NCI-H2171 (cell line): ENCODE data around the gene ANXA2.
"Not testable (repeated sequence)": the region's sequence is repeated elsewhere in the genome, so short reads cannot be mapped to it uniquely, and the experiment has no call there.

ENCODE experiments used
- DNase-seq: peaks from one replicate; lab custom pipeline; 2025; lab: John Stamatoyannopoulos, UW

The ANXA2 gene

DNA sequence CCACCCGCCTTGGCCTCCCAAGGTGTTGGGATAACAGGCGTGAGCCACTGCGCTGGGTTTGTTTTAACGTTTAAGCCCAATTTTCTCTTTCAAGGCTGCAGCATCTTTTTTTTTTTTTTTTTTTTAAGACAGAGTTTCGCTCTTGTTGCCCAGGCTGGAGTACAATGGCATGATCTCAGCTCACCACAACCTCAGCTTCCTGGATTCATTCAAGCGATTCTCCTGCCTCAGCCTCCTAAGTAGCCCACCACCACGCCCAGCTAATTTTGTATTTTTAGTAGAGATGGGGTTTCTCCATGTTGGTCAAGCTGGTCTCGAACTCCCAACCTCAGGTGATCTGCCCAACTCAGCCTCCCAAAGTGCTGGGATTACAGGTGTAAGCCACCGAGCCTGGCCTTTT is 12.6 kb upstream of the ANXA2 start:
- DNase-seq, result not testable (repeated sequence)

DNA sequence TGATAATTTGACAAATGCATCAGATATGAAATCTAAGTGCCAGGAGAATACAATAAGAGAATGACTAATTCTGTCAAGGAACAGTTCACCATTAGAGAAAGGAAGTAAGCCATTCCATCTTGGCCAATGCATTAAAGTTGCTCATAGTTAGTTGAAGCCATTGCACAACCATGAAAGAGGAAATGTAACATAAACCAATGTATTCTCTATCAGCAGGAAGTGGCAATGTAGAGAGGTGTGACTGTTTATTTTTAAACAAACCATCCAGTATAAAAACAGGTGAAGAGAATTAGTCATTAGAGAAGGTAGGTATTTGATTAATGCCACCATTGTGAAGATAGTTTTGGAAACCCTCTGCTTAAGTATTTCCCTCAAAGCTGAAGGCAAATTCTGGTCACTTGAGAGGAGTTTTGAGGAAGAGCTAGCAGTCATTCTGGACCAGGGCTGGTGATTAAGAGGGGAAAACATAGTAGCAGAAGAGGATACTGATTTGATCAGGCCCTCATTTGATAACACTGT is 10.7 kb upstream of the ANXA2 start:
- DNase-seq, result no peak

DNA sequence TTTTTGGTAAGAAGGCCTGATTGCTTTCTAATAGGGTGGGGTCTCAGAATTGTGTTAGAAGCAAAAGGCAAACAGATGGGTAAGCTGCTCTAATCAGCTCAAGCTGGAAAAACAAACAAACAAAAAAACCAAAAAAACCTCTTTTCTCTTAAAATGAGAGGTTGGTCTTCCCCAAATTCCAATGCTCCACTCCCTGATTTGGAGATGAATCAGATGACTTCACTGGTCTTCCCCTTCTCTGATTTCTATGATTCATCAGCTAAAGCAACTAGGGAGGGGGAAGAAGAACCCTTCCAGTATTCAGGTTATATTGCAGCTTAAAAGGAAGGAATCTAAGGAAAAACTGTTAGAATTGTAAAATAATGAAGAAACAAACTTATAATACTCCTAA is 9.6 kb upstream of the ANXA2 start:
- DNase-seq, result no peak

DNA sequence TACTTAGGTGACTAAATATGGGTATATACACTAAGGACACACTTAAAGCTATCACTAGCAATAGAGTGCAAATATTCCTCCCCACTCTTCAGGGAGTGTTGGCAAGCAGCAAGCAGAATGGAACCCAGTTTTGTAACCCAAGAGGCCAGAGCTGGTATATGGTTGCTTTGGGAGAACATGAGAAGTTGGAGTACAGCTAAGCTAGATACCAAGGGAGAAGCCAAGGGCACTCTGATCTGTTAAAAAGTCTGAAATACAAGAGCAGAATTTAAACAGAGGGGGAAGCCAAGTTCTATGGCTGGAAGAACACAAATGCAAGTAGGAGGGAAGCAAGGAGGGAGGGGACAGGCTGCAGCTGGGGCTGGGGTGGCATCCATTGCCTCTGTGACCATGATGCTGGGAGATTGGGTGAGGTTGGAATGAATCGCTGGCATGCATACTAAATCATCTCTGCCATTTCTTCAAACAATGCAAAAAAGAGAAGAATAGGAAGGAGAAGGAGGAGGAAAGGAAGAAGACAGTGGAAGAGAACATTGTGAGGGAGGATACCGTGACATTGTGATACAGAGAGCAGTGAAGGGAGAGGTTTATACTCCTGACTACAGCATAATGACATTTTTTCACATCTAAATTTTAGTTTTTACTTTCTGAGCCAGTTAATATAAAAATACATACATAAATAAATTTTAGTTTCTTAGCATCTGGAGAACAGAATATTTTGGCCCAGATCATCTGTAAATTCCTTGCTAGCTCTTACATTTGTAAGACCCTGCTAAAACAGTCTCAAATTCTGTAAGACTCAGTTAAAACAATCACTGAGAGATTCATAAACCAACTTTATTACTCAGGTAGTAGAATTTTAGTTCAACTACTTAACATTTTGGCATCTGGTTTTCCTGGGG is 9.0 kb upstream of the ANXA2 start:
- no peak for DNase-seq

DNA sequence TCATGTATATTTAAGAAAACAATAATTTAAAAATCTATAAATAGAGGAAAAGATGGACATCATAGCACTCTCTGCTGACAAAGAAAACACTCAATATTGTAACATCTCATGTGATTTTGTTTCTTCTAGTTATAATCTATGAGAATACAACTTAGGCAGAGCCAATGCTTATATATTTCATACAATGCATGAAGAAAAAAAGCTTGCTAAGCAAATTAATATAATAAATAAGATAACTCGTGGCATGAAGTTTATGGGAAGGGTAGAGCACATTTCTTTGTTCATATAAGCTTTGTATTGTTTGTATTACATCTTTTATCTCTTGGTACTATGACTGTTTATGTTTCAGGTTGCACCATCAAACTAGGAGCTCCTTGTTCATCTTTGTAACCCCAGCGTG is 7.6 kb upstream of the ANXA2 start:
- no peak for DNase-seq

DNA sequence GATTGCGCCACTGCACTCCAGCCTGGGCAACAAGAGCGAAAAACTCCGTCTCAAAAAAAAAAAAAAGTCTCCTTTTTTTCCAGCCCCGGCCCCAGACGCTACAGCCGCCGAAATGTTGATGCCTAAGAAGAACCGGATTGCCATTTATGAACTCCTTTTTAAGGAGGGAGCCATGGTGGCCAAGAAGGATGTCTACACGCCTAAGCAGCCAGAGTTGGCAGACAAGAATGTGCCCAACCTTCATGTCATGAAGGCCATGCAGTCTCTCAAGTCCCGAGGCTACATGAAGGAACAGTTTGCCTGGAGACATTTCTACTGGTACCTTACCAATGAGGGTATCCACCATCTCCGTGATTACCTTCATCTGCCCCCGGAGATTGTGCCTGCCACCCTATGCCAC is 6.6 kb upstream of the ANXA2 start:
- not testable (repeated sequence) for DNase-seq

DNA sequence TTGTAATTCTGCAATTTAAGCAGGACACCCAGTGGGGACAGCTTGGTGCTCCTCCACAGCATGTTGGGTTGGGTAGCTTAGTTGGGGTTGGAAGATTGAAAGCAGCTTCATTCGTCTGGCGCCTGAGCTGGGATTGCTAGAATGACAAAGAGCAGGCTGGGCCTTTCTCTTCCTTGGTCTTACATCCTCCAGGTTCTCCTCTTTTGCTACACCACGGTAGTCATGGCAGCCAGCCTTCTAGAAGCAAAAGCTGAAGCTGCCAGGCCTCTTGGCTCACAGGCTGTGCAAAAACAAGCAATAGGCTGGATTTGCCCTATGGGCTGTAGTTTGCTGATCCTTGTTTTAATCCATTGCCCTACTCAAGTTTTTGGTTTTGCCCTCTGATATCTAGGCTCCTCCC is 3.2 kb upstream of the ANXA2 start:
- DNase-seq, result no peak

DNA sequence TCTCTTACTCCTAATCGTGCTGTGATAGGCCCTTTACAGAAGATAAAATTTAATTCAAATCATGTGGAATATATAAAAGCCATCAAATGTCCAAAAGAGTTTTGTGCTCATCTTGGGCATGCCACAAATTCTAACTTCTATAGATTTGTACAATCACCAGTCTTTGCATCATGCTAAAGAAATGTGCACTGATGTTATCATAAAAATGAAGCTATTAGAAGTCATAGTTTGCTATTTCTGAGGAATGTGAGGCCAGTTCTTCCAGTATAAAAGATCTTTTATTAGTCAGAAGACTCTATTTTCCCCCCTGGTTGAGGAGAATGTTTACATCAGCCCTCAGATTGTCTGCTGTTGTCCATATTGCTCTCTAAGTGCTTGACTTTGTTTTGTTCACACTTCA is 2.1 kb upstream of the ANXA2 start:
- no peak for DNase-seq

DNA sequence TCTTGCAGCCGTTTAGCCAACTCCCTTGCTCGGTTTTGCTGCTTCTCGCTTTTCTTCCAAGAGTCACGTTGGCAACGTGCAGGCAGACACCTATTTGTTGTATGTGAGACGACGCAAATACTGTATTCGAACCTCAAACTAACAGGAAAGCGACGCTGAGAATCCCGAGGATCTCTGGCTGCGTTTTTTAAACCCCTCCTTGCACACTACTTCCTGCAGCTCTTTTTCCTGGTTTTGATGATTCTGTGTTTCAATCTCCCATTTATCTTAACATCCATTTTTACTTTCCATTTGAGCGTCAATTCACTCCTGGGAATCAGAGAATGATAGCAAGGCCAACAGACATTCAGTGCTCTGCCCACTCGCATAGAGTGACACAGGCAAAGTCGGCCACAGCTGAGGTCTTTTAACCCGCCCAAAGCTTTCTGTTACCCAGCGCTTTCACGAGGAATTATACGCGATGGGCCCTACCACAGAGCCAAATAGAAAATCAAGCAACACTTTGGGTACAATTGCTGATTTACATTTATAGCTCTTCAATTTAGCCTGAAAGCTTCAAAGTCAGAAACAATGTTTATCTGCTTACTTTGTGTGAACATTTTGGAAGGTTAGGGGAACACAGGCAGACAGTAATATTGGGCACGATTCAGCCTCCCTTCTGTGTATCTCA is 1.6 kb upstream of the ANXA2 start:
- DNase-seq, result no peak

DNA sequence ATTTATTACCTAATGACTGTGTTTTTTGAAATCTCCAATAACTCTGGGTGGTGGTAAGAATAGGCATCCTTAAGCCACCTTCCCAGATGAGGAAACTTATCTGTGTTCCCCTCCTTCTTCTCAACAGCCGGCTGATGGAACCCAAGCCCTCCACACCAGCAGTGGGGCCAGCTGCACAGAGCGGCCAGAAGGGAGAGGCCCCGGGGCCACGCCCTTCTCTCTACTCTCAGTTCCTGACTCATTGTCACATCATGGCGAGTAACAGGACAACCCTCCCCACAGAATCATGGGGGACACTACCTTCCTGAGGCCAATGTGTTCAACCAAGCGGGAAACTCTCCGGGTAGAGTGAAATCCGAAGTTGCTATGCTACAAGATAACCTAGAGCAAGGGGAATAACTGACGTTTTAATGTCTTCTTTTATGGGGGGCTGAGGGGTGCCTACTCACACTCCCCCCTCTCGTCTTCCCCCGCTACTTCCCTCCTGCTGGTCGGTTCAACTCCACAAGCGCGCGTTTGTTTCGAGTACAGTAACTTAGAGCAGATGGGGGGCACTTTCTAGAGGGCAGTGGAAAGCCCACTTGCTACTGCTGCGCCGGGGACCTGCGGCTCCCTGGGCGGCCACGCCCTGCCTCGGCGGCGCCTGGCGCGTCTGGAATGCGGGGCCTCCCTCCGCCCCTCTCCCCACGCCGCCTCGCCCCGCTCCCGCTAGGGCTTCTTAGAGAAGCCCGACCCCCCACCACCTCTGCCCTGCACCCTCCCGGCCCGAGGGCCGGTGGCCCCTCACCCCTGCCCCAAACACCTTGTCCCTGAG is 621 bp downstream of the ANXA2 start:
- DNase-seq, result peak; percentile 63

DNA sequence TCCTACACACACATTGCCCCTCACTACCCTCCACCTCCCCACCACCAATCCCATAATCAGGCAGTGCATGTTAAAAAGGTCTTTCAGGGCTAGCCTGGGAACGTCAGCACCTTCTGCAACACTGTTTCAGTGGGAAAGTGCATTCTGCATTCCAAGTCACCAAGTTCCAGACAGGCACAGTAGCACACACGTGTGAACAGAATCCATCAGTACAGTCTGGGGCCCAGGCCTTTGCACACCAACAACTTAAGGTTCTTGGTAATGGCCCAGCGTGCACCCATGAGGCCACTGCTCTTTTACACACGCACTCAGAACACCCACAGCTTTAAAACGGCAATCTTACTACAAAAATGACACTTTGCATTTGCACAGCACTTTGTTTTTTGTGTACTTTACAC is 1.2 kb downstream of the ANXA2 start:
- no peak for DNase-seq

DNA sequence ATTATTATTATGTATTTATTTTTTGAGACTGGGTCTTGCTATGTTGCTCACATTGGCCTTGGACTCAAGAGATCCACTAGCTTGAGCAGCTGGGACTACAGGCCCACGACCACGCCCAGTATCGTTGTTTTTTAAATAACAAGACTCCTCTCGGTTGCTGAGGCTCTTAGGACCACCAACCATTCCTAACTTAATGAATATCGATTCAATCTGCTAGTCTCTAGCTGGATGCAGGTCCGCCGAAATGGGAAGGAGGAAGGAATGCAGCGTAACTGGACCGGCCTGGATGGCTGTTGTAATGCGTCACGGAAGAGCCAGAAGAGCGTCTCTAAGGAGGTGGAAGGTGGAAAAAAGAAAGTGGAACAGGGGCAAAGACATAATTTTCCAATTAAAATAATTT is 1.7 kb downstream of the ANXA2 start:
- DNase-seq, result no peak

DNA sequence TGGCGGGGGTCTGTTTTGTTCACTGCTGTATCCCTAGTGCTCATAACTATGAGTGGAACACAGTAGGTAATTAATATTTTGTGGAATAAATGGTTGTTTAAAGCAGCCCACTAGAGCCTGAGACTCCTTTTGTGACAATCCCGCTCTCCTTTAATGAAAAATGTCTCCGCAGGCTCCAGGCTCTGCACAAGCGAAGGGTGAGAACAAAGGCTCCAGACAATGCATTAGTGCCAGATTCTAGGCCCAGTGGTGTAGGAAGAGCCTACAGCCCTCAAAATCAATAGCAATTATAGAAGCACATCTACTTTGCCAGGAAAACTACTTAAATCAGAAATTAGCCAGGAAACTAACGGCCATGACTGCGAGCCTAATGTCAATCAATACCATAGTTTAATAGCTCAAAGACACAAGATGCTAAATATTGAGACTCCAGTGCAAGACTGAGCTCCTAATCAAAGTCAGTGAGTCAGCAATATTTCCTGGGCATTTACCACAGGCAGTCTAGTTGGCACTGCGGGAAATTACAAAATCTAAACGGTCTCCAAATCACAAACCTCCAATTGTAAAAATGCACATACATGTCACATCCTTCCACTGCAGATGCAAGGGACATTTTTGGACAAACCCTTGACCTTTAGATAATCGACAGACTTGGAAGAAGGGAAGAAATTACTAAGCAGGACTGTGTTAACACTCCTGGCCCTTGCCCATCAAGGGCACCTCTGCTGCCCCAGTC is 2.3 kb downstream of the ANXA2 start:
- no peak for DNase-seq

DNA sequence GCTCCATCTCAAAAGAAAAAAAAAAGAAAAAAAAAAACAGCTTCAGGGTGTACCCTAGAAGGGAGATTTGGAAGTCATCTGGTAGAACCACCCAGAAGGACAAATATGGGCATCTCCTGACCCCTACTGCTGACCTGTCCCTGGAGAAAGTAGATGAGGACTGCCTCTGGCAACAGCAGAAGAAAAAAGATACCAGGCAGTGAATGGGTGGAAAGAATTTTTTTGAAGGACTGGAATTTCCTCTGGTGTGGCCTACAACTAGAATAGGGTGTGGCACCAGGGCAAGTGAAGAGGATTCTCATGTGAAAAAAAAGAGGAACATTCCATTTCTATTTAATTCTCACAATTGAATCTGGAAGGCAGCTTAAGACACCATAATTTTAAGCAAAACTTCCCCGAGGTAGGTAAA is 3.1 kb downstream of the ANXA2 start:
- DNase-seq, result no peak

DNA sequence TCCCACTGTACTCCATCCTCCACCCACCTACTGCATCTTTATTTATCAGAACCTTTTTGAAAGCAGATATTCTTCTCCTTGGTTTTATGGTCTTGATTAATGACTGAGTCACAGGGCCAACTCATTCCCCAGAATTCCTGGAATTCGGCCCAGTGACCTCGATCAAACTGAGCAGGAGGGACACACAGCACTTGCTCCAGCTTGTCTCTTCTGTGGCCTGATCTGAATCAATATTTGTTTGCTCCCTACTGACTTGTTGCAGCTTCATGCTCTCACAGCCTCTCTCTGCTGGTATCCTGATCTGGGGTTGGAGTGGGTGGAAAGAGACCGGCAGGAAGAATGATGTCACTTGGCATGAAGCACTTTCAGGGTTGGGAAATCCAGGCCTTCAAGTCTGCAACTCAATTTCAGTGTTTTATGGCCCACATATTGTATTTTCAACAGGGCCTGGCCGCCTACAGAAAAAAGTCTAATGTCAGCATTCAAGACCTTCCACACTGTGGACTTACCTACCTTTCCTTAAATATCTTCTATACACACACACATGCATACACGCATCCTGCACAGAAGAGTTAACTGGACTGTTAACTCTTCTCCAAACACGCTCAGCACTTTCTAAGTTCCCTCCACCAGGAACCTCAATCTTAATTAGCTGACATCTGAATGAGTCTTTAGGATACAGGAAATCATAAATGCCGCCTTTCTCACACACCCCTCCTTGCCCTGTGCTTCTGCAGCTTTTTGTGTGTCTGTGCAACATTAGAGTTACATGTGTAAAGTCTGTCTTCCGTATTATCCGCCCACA is 4.6 kb downstream of the ANXA2 start:
- DNase-seq, result no peak

DNA sequence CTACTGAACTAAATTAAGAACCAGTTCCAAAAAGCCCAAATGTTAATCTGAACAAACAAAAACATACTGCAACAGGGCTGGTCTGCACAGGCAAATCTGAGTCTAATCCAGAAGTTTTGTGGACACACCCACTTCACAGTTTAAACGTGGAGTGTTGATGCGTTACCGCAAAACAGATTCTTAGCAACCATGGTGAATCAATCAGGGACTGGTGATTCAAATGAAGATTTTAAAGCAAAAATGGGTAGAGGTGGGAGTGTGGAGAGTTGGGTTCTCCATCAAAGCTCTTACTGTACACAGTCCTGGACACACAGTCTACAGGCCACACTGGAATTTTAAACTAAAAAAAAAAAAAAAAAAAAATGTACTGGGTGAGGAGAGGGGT is 5.2 kb downstream of the ANXA2 start:
- no peak for DNase-seq

DNA sequence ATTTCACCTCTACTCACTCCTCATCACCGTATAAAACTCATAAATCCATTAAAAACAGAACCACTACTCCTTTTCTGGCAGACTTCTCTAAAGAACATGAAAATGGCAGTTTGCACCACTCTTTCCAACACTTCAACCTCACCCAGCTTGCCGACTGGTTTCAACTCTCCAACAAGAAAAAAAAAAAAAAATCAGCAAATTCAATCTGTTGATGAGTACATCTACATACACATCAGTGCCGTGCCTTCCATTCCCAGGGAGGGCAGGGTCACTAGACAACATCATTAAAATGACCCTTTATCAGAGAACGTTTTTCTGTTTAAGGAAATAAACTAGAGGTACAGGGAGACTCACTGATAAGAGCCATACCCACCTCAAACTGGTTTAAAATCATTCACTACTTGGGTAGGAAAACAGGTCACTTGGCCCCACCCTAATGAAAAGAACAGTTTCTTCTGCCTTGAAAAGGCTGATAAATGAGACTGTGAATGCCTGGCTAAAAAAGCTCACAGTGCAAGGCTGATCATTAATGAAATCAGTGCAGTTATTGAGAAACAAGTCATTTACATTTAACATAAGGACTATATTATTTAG is 6.0 kb downstream of the ANXA2 start:
- DNase-seq, result no peak

DNA sequence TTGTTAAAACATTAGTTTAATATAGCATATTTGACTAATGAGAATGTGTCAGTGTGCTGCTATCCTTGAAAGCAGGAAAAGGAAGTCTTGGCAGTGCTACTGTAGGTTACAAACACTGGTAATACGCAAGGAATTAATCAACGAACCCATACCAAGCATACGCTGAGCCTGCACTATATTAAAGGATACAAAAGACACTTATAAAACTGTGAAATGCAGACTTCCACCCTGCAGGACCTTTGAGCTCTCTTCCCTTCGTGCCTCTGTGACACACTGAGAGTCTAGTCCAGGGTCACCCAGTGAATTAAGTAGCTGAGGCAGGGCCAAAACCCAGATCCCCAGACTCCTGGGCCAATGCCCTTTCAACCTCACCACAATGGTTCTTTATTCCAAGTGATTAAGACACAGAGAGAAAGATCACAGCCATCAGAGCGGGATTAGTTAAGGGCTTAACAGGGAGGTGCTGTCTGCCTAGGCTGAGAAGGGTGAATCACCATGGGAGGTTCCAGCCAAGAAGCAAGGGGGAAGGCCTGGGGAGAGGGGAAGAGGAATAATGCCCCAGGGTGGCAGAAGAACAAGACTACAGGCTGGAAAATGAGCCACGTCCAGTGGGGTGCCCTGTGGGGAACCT is 6.8 kb downstream of the ANXA2 start:
- DNase-seq, result no peak

DNA sequence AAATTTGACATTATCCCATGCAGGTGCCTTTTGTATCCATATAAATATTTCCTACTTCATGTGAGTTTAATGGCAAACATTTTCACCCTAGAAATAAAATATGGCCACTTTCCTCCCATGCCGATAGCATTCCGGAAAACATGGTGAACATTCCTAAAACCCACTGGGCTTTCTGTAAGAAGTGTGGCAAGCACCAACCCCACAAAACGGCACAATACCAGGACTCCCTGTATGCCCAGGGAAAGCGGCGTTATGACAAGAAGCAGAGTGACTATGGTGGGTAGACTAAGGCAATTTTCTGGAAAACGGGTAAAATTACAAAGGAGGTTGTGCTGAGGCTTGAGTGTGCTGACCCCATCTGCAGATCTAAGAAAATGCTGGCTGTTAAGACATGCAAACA is 7.6 kb downstream of the ANXA2 start:
- no peak for DNase-seq
